Hindlimb muscle (tissue), 1 donor: ENCODE data around the gene CCNG2. TPM values are rescaled to one million over a fixed set of nuclear protein-coding genes. Genes with fewer than 3 reads are reported as not detected.
"Not testable (repeated sequence)": the region's sequence is repeated elsewhere in the genome, so short reads cannot be mapped to it uniquely, and the experiment has no call there.

Experiments
- DNase-seq: peaks from one replicate; pipeline ENCODE4 v3.0.0-alpha.2; 2013
- polyA plus RNA-seq: library from polyadenylated mRNA; unstranded; fragments of 120-200 nt; gene quantifications from one replicate; pipeline ENCODE4 v1.2.1, GENCODE V29; 2013; ENCODE audit not compliant: insufficient read length

The CCNG2 gene, protein sequence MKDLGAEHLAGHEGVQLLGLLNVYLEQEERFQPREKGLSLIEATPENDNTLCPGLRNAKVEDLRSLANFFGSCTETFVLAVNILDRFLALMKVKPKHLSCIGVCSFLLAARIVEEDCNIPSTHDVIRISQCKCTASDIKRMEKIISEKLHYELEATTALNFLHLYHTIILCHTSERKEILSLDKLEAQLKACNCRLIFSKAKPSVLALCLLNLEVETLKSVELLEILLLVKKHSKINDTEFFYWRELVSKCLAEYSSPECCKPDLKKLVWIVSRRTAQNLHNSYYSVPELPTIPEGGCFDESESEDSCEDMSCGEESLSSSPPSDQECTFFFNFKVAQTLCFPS
- polyA plus RNA-seq, result 113 TPM

DNA sequence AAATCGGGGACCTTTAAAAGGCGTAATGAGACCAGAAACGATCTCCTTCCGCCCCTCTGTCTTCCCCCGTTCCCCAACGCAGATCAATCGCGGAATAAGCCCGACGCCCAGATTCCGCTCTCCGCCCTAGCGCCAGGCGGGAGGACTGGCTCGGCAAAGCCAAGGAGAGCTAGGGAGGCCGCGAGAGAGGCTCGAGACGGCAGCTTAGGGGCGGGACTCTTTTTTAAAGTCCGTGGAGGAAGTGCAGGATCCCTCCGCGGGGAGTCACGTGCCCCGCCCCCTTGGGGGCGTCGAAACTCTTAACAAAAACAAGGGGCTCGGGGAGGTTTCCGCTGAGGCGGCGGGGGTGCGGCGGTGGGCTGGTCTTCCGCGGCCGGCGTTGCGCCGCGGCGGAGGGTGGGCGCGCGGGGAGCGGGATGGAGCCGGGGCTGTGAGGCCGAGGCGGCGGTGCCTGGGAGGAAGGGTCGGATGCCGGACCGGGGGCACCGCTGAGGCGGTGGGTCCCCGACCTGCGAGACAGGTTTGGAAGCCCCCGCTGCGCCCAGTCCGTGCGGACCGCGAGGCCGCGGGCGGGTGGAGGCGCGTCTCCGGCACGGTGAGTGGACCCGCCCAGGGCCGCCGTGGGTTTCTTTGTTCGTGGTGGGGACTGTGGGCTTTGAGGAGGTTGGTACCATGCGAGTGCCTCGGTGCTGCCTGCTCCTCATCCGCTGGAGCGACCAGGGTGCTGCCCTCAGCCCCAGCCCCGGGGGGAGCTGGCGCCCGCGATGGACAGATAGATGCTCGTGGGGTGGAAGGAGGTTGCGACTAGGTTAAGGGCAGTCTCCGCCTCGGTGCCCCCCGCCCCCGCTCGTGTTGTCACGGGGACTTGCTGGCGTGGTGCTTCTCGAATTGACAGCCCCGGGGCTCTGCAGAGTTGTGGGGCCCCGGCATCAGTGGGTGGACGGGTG lies at the start of gene CCNG2:
Gene CCNG2, plus strand, starts transcription at position 296 of the 947 bp plus-strand sequence. CDS start 1,326 bp downstream, outside the sequence.
- DNase-seq, result peak; percentile 97

DNA sequence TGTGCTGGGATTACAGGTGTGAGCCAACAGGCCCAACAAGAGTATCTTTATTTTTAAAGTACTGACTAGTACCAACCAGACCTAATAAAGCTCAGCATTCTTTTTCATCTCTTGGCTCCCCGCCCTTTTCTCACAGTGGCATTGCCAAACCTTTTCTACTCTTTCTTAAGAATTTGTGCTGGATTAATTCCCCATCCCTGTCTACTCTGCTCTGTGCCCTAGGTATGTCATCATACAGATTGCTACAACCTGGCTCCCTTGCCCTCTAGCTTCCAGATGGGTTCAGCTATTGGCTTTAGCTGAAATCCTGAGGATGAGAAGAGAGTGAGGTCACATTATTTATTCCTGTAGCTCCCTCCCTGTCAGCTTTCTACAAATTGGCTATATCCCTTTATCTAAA lies 46.3 kb upstream of the CCNG2 start:
- DNase-seq, result no peak

DNA sequence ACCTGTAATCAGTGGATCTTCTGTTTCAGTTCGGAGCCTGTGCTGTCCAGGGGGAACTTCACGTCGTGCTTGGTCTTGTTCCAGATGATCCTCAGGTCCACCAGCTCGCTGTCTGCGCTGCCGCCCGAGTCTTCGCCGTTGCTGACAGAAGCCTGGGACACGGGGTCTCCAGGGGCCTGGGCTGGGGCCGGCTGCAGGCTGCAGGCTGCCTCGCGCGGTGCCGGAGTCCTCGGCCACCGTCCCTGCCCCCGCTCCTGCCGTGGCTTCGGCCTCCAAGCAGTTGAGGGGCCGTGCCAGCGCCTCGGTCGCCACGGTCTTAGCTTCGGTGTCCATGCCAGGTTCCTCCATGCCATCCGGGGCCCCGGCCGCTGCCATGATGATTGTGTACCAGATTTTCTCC lies 43.9 kb upstream of the CCNG2 start:
- no peak for DNase-seq

DNA sequence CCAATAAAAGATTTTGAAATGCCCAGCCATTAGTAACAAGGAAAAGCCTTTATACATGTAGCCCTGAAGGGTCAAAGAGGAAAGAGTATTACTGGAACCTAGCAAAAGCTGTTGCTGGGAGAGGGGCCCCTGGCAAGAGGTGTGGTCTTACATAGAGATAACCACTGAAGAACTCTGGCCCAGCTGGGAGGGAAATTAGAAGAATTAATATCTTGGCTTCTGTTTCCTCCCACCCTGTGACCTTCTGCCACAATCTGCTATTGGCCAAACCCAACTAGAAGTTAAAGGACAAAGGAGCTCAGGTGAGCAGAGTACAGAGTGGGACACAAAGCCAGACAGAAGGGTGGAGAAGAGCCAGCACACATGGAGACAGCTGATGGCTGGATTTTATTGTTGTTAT lies 39.3 kb upstream of the CCNG2 start:
- DNase-seq, result no peak

DNA sequence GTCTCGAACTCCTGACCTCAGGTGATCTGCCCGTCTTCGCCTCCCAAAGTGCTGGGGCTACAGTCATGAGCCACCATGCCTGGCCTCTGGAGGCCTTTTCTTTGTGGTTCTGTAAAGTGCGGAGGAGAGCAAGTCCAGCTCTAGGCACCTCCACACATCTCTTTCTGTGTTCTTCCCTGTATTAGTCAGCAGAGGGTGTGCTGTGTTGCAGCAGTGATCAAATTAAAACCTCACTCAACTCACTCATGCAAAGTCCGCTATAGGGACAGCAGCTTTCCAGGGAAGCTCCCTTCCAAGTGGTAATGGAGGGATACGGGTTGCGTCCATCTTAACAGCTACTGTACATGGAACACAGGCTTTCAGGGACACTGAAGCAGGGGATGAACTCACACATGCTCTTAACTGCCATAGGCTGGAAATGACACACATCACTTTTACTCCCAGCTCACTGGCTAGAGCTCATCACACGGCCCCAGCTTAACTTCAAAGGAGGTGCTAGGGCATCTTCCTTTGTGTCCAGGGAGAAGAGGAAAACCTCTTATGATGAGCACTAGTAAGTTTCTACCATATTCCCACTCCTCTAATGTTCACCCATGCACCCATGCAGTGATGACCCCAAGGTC lies 36.0 kb upstream of the CCNG2 start:
- DNase-seq, result no peak

DNA sequence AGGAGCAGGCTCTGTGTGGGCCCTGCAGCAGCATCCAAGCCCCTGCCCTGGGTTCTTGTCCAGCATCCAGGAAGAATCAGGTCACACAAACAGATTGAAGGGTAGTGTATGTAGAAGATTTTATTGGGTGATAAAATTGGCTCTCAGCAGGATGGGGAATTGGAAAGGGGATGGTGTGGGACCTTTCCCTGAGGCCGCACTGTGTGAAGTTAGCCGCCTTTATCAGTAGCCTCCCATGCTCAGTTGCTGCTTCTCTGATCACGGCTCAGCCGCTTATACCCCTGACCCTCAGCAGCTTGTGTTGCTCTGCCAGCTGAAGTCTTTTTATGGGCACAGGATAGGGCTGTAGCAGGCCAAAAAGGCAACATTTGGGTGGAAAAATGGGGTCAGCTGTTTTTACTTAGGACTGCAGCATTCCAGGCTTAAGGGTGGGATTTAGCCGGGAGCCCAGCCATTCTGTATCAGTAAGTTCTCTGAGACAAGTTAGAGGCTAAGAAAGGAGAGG lies 35.2 kb upstream of the CCNG2 start:
- DNase-seq, result no peak

DNA sequence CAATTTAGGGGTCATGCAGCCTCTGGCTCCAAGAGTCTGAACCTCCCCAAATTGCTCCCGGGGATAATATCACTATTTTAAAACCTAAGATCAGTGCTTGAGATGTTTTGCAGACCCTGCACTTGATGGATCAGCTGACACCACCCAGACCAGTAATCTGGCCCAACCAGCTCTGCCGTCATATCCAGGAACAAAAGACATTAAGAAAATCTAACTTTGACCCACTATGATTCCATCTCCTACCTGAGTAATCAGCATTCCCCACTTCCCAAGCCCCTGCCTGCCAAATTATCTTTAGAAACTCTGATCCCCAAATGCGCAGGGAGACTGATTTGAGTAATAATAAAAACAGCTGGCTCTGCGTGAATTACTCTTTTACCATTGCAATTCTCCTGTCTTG lies 34.4 kb upstream of the CCNG2 start:
- no peak for DNase-seq

DNA sequence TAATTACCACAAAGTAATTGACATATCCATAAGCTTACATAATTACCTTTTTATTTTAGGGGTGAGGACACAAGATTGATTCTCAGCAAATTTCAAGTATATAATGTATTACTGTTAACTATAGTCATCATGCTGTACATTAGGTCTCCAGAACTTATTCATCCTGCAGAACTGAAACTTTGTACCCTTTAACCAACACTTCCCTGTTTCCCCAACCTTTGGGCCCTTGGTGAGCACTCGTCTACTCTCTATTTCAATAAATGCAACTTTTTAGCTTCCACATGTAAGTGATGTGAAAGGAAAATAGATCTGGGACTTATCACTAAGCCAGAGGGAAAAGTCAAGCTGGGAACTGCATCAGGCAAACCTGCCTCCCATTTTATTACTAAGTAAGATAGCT lies 33.6 kb upstream of the CCNG2 start:
- no peak for DNase-seq

DNA sequence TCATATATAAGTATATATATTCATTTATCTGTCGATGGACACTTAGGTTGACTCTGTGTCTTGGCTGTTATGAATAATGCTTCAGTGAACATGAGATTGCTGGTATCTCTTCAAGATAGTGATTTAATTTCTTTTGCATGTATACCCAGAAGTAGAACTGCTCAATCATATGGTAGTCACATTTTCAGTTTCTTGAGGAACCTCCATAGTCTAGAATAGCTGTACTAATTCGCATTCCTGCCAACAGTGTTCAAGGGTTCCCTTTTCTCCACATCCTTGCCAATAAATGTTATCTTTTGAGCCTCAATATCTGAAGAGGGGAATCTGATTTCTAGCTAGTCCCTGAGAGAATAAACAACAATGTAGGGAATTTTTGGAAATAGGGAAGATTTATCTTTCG lies 32.4 kb upstream of the CCNG2 start:
- no peak for DNase-seq

DNA sequence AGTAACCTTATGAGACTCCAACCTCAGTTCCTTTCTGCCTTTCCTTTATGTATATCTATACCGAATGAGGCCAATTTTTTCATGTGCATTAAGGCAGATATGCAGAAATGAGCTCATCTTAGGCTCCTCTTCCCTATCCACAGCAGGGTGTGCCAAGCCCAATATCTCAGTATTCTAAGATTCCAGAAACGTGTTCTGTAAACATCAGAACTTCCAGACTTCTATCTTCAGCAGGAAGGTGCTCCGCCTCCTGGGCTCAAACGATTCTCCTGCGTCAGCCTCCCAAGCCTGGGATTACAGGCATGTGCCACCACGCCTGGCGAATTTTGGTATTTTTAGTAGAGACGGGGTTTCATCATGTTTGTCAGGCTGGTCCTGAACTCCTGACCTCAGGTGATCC lies 31.0 kb upstream of the CCNG2 start:
- DNase-seq, result no peak

DNA sequence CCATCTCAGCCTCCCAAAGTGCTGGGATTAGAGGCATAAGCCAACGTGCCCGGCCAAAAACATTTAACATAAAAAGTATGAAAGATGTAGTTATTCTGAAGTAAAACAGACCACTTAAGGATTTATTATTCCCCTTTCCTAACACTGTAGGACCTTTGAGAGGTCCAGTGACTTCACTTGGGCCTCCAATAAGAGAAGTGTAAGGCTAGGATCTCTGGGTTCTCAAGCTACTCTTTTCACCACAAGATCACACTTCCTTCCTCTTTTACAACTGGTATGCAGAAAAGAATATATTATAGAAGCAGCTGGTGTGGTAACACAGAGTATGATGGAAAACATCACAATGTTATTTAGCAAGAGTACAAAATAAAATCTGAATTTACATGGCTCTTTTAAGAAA lies 30.2 kb upstream of the CCNG2 start:
- no peak for DNase-seq

DNA sequence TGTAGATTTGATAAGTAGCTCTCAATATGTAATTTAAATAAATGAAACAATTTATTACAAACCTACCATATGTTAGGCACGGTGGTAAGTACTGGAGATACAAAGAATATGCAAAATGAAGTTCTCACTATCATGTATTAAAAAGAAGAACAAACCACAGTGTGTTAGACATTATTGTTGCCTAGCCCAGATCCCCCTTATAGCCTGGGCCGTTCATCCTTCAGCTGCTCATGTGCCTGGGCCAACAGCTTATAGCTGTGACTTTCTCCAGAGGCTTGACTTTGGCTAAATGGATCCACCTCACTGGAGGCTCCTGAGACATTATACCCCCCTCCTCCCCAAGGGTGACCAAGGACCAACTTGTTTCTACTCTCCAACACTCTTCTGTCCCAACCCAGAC lies 29.8 kb upstream of the CCNG2 start:
- no peak for DNase-seq

DNA sequence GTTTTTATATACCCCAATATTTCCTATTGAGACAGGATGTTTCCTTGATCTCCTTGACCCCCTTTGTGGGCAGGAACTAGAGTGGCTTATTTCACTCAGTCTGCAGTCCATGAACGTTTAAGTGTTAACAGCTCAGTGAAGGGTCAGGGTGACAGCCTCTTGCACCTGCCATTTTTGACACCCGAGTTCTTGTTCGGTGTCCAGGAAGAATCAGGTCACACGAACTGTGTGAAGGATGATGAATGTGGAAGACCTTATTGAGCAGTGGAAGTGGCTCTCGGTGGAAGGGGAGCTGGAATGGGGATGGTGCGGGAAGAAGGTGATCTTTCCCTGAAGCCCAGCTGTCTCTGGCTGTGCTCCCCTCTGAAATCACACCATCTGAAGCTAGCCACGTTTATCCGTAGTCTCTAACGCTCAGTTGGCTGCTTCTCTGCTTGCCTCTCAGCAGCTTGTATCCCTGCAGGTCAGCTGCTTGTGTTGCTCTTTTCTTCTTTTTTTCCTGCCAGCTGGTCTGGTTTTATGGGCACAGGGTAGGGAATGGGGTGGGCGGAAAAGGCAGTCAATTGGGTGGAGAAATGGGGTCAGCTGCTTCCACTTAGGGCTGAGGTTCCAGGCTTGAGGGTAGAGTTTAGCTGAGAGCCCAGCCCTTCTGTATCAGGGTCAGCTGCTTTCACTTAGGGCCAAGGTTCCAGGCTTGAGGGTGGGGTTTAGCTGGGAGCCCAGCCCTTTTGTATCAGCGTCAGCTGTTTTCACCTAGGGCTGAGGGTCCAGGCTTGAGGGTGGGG lies 29.0 kb upstream of the CCNG2 start:
- DNase-seq, result no peak

DNA sequence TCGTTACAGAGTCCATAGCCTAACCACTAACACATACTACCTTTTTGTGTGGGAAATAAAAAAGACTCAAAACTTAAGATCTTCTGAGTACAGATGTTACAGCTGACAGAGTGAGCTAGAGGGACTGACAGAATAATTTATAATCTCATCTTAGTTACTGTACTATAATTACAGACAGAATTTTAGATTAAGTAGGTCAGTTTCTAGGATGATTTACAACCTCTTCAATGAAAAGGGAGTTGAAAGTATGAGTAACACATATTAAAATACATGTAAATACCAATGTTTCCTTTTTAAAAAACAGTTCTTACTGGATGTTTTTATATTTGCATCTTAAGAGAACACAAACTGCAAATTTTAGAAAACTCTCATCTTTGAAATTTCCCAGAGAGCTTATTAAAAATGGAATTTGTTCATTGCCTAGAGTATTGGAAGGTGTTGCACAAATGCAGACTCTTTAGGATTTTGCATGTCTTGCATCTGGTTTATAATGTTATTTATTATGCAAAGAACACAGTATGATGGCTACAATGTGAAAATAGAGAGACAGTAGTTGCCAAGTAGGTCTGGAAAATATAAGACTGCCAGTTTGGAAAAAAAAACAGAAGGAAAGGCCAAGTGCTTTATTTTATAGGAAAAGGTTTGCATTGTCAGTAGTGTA lies 24.2 kb upstream of the CCNG2 start:
- no peak for DNase-seq

DNA sequence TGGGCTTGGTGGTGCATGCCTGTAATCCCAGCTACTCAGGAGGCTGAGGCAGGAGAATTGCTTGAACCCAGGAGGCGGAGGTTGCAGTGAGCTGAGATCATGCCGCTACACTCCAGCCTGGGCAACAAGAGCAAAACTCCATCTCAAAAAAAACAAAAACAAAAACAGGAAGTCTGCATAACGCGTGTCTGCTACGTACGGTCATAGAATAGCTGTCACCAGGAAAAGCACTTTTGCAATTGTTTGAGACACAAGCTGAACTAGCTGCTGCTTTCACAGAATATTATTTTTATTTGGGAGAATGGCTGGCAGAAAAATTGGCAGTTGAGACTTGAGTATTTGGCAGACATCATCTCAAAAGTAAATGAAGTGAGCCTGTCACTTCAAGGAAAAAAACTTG lies 19.6 kb upstream of the CCNG2 start:
- not testable (repeated sequence) for DNase-seq

DNA sequence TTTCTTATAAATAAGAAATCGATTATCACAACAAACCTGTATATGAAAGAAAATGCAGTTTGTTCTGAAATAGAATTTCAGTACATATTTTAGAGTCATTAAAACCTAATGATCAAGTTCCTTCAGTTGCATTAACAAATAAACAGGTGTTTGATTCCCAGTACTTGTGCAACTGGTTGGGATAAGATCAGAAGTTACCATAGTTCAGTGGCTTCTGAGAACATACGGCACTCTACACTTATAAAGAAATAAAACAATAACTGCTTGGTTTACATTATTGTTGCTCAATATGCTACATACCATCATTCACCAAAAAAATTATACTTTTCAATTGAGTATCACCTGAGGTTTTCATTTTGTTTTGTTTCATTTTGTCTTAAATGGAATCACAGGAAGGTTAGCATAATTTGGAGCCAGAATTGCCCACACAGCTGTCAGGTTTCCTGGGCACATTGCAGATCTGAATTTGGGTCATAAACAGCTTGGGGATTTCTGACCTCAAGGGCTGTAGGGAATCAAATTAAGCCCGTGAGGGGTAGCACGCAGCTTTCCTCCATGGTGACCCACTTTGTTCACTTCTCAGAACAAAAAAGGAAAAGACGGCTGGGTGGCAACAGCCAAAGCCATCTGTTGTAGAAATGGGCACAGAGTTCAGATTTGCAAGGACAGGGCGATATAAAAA lies 14.9 kb upstream of the CCNG2 start:
- DNase-seq, result no peak

DNA sequence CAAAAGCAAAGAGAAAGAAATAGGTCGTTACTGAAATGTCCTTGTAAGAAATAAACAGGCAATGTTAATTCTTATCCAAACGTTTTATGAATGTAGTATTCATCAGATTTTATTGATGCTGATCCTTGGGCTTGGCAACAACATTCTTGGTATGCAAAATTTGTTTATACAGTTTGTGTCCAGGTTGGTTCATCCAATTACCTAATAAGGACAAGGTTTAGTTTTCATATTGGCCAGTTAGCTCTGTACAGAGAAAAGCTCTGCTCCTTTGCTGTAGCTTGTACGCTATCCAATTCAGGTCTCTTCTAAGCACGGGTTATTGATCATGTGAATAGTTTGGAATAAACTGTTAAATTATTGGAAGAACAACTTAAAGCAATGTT lies 14.4 kb upstream of the CCNG2 start:
- no peak for DNase-seq

DNA sequence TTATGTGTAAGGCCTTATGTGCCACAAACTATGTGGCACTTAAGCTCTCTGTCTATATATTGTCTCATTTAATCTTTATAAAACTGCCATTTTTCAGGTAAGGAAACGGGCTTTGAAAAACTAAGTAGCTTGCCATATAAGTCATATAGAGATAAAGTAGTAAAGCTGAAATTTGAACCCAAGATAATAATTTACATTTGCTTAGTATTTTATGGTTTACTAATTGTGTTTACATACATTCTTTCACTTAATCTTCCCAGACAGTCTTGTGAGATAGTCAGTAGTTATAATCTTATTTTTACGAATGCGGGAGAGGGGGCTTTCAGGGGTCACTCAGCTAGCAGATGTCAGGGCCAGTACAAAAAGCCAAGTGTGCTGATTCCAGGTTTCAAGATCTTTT lies 13.9 kb upstream of the CCNG2 start:
- no peak for DNase-seq

DNA sequence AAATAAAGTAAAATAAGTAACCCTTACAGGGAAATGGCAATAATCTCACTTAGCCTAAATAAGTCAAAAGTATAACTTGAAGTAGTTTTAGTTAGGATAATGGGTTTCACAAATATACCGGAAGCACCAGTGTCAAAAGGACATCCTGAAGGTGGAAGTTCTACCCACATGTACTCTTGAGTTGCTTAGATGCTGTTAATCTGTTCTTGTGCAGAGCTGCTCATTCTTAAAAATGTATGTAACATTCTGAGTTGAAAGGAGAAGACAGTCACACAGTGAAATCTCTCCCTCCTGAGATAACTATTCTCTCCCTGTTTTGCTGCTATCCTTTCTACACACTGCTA lies 11.2 kb upstream of the CCNG2 start:
- DNase-seq, result no peak

DNA sequence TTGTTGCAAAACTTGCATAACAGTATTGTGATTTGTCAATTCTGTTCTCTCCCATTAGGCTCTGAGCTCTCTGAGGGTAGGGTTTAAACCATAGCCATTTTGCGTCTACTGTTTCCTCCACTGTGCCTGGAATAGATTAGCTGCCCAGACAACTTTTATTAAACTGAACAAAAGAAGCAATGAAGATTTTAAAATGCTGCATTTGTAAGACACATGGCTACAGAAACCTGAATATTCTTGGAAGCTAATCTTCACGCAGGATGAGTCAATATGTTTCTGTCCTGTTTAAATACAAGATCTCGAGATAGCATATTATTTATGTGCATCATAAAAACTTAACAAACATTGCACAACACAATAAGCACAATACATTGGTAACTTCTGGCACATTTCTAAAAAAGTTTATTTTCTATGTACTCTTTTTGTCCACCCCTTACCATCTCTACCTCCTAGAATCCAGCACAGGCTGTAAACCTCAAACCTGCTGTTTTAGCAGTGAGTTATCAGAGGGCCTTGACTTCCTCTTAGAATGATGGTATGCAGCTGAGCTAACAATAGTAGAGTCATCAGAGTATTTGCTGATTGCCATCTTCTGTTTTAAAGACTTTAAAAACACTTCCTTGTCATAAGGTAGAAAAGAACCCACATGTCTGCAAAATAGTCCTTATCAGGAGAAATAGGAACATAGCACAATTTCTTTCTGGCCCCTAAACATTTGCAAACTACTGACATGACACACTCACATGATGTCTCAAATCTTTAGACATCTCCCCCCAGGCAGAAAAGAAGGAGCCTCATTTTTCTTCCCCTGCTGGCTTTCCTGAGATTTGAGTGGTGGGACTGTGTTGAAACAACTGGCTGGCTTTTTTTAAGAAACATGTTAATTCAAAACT lies 10.6 kb upstream of the CCNG2 start:
- no peak for DNase-seq
